Esophagus squamous epithelium (tissue), 4 donors: Measurements from ENCODE around the gene POLR3K.

Experiments used
- CTCF ChIP-seq, 6 experiments: fragments of 450-650 bp in 4 of 6; fragments of 200-600 bp in 2 of 6; sonication (generic) in 2 of 6; IDR thresholded peaks; one replicate each; pipeline ENCODE4 v1.5.1; 2016 to 2019; ENCODE audit warnings: antibody characterized with exemption in 6 of 6, mild to moderate bottlenecking in 4 of 6, moderate library complexity in 4 of 6
- POLR2A ChIP-seq, 4 donors: fragments of 450-650 bp; IDR thresholded peaks; one replicate each; pipeline ENCODE4 v1.6.1; 2017; ENCODE audit warnings: antibody characterized with exemption in 4 of 4, mild to moderate bottlenecking in 4 of 4, moderate library complexity in 3 of 4

GRCh38 chr16:44655-45054 lies 8.8 kb downstream of the POLR3K start:
- TF ChIP-seq CTCF (IDR thresholded peaks at IDR 0.05) (no peak), POLR2A (IDR thresholded peaks at IDR 0.05) (no peak)
